ENCODE data around the gene ELOVL7.

DNA sequence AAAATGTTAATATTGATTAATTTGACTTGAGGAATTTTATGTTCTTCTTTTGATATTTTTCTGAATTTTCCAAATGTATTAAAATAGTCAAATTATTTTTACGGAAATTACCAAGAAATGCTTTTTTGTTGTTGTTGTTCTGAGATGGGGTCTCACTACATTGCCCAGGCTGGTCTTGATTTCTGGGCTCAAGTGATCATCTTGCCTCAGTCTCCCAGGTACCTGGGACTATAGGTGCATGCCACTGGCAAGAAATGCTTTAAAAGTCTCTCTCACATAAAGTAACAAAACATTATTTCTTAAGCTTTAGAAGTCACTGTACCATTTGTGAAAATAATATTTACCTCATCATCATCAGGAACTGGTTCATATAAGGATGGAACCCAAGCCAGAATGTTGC, 43.0 kb upstream of the ELOVL7 start:
- TF ChIP-seq CTCF (IDR thresholded peaks at IDR 0.05) (no peak), EZH2 (IDR thresholded peaks at IDR 0.05; ENCODE audit: borderline replicate concordance, insufficient read depth, low read depth, low read length, poor library complexity, severe bottlenecking) (no peak)
